ENCODE measurements around the gene CLEC2A.

Gene CLEC2A

DNA sequence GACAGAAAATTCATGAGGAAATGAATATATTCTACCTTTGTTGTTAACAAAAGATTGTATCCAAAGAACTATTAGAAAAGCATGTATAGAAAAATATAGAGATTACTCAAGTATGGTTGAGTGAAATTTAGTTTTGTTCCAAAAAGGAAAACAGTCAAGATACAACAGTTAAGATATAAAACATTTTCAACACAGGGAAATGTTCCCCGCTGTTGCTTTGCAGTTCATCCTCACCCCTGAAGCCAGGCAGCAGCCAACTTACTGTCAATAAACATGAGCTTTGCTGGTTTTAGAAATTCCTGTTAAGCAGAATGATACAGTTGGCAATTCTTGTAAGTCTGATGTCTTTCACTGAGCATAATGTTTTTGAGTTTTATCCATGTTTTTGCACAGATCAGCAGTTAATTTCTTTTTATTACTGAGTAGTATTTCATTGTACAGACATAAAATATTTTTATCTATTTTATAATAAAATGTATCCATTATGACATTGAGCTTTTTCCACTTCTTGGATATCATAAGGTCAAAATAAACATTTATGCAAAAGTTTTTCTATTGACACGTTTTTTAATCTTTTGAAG is 61.8 kb downstream of the CLEC2A start:
- DNase-seq (ENCODE audit: extremely low read depth, low read depth): no peak
- TF ChIP-seq, protein P1, sequence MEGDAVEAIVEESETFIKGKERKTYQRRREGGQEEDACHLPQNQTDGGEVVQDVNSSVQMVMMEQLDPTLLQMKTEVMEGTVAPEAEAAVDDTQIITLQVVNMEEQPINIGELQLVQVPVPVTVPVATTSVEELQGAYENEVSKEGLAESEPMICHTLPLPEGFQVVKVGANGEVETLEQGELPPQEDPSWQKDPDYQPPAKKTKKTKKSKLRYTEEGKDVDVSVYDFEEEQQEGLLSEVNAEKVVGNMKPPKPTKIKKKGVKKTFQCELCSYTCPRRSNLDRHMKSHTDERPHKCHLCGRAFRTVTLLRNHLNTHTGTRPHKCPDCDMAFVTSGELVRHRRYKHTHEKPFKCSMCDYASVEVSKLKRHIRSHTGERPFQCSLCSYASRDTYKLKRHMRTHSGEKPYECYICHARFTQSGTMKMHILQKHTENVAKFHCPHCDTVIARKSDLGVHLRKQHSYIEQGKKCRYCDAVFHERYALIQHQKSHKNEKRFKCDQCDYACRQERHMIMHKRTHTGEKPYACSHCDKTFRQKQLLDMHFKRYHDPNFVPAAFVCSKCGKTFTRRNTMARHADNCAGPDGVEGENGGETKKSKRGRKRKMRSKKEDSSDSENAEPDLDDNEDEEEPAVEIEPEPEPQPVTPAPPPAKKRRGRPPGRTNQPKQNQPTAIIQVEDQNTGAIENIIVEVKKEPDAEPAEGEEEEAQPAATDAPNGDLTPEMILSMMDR (IDR thresholded peaks at IDR 0.05; ENCODE audit: low read depth, low read length): no peak

DNA sequence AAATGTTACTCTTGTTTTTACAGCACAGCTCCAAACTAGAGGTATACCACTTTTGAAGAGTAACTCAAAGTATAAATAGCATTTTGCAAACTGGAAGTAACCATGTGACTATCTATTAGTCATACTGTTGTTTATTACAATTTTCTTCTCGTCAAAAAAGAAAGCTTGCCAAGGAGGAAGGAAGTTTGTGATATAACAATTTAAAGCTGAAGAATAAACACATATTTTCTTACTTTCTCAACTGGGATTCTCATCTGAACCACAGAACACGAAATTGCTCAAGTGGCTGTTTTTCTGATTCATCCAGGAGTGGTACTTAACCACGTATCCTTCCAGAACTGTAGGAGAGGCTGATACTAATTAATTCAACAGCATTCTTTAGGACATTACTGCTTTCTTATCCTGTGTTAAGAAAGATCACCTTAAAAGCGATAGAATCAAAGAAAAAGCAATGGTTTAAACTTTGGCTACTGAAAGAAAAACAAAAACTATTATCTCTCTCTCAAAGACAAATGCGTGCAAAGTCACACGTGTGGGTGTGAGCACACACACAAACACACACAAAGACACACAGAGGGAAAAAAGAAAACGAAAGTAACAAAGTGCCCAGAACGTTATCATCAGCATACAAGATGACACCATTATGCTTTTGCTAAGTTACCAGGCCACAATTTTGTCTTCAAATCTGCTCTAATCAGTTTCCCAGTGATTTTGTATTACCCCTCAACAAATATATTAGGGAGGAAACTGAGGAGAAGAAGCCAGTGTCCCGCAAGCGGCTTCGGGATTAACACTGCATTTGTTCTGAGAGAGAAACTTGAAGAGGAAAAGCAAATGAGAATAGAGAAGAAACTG is 62.6 kb downstream of the CLEC2A start, which contains the start of gene CLEC2B:
Gene CLEC2B, minus strand, starts transcription at position 48 of the 855 bp plus-strand sequence.
- TF ChIP-seq, protein P1 (IDR thresholded peaks at IDR 0.05; ENCODE audit: low read depth, low read length): no peak
- peak; percentile 52 for DNase-seq (ENCODE audit: extremely low read depth, low read depth)

DNA sequence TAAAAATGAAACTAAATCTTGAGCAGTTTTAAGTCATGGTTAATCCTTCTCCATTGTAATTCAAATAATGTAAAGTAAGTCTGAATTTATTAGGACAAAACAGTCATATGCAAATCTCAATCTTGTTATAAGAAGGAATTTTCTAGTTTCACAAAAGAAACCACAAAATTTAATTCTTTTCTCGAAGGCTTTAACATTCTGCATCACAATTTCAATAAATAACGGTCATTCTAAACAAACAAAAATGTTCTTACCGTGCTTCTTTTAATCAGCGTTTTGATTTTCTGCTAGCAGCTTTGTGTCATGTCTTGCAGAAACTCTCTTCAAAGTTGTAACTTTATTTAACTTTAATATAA is 63.2 kb downstream of the CLEC2A start:
- DNase-seq (ENCODE audit: extremely low read depth, low read depth): no peak
- TF ChIP-seq, protein P1 (IDR thresholded peaks at IDR 0.05; ENCODE audit: low read depth, low read length): no peak

DNA sequence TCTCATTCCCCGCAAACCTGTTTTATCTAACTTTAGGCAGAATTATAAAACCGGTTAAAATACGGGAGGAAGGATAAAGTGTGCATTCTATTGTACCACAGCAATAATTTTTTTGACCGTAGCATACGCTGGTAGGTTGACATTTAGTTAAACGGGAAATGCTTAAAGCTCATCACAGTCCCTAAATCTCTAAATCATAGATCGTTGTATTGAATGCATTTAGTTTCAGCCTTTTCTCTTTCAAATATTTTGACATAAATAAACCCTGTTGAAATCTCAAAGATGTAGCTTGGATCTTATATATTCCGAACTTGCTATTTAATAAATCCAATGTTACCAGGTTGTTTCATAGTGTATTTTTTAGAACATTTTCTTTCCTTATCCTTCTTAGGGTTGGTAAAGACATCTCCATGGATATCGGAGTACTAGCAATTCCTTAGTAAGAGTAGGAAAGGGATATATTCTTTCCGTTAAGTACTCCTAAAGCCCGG is 63.8 kb downstream of the CLEC2A start:
- DNase-seq (ENCODE audit: extremely low read depth, low read depth): no peak
- TF ChIP-seq, protein P1 (IDR thresholded peaks at IDR 0.05; ENCODE audit: low read depth, low read length): no peak

DNA sequence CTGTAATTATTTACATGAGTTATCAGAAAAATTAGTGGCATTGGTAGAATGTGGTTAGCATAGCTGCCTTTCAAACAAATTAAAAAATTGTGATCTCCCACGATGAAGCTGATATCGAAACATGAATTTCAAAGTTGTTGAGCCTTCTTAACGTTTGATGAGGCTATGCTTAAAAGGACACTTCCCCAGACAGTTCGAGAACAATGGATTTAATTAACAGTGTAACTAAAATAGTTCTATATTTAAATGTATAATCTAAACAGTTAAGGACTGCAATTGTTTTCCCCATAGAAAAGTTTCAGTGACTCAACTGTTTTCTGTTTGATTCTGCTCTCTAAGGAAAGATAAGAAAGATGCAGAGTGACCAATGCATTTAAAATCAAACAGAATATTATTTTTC is 64.6 kb downstream of the CLEC2A start:
- TF ChIP-seq, protein P1 (IDR thresholded peaks at IDR 0.05; ENCODE audit: low read depth, low read length): no peak
- no peak for DNase-seq (ENCODE audit: extremely low read depth, low read depth)

DNA sequence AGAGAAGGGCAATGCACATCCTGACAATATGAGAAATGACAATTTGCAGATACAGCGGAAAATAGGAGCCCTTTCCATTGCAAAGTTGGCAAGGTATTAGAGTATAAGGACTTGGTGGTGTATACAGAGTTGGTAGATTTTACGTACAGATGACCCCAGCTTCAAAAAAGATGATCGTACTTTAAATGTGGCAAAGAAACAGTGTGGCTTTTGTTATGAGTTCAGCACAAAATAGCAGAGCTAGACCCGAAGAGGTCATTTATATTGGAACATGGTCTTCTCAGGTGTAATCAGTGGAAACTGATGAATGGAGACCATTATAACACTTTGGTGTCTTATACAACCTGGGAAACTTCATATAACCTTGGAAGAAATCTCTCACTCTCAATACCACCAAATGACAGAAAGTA is 65.3 kb downstream of the CLEC2A start:
- TF ChIP-seq, protein P1 (IDR thresholded peaks at IDR 0.05; ENCODE audit: low read depth, low read length): no peak
- DNase-seq (ENCODE audit: extremely low read depth, low read depth): no peak

All from AG09319 (cell line).